ENCODE measurements around the gene AKAP6. TPM values are rescaled to one million over a fixed set of nuclear protein-coding genes. Genes with fewer than 3 reads are reported as not detected.

The AKAP6 gene
- total RNA-seq, 1 experiment from 2014 or later = 1.1 TPM

DNA sequence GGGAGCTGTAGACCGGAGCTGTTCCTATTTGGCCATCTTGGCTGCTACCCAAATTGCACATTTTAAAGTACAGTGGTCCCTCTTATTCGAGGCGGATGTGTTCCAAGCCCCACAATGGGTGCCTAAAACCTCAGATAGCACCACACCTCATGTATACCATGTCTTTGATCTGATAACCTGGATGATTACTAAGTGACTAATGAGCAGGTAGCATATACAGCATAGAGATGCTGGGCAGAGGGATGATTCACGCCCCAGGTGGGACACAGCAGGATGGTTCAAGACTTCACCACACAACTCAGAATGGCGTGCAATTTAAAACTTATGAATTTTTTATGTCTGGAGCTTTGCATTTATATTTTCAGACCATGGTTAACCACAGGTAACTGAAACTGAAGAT is 255.0 kb downstream of the AKAP6 start:
- no peaks in the 10 kb centered on the region for H3K27me3 Mint-ChIP-seq (ENCODE audit: low read depth)
- Histone ChIP-seq H3K23ac (ENCODE audit: insufficient read length, low read depth, low read length) (no peak overlapping the region), H3K9me3 (ENCODE audit: control insufficient read depth, low read depth, low read length) (peaks cover 11% of the 10 kb centered on the region), H3K4me2 (ENCODE audit: insufficient read depth, insufficient read length, low read length) (no peak overlapping the region), H2BK15ac (ENCODE audit: low read depth, low read length) (no peak overlapping the region), H3K79me1 (ENCODE audit: insufficient read depth, low read depth, low read length, poor library complexity, severe bottlenecking) (no peaks in the 10 kb centered on the region), H3K14ac (ENCODE audit: insufficient read depth, low read length) (no peak overlapping the region), H3T11ph (ENCODE audit: low read length) (no peak overlapping the region), H3K23me2 (ENCODE audit: insufficient read length, low read depth, low read length, poor library complexity, severe bottlenecking) (no peaks in the 10 kb centered on the region), H4K20me1 (ENCODE audit: control insufficient read depth, insufficient read depth, insufficient read length) (no peaks in the 10 kb centered on the region), H3K4ac (ENCODE audit: low read depth, low read length) (no peak overlapping the region), H4K8ac (replicated peaks; ENCODE audit: insufficient read length, low read depth, low read length) (no peak overlapping the region), H4K91ac (ENCODE audit: insufficient read length, low read depth, low read length) (no peak overlapping the region), H3K56ac (ENCODE audit: insufficient read length, low read depth, low read length) (no peak overlapping the region), H3K4me1 (ENCODE audit: insufficient read depth, low read length) (no peaks in the 10 kb centered on the region), H3K9ac (ENCODE audit: extremely low read depth, insufficient read length, low read length) (no peak overlapping the region), H2BK20ac (ENCODE audit: low read depth, low read length, poor library complexity, severe bottlenecking) (no peak overlapping the region), H2BK12ac (ENCODE audit: insufficient read length, low read depth, low read length) (no peak overlapping the region), H2BK120ac (ENCODE audit: low read depth, low read length, poor library complexity, severe bottlenecking) (no peak overlapping the region), H2AK5ac (ENCODE audit: insufficient read length, low read length) (no peak overlapping the region), H4K5ac (ENCODE audit: insufficient read length, low read depth, low read length) (no peak overlapping the region), H3K27me3 (ENCODE audit: insufficient read depth, low read length) (no peaks in the 10 kb centered on the region), H3K79me2 (ENCODE audit: insufficient read depth, low read length) (no peaks in the 10 kb centered on the region), H3K27ac (ENCODE audit: insufficient read length, low read depth, low read length) (no peak overlapping the region), H2BK5ac (ENCODE audit: insufficient read length, low read length) (no peak overlapping the region), H3K18ac (ENCODE audit: insufficient read length, low read depth, low read length) (no peak overlapping the region), H2AFZ (ENCODE audit: low read length) (no peak overlapping the region)
- H3K4me1 Mint-ChIP-seq = no peaks in the 10 kb centered on the region
- TF ChIP-seq, protein P1, sequence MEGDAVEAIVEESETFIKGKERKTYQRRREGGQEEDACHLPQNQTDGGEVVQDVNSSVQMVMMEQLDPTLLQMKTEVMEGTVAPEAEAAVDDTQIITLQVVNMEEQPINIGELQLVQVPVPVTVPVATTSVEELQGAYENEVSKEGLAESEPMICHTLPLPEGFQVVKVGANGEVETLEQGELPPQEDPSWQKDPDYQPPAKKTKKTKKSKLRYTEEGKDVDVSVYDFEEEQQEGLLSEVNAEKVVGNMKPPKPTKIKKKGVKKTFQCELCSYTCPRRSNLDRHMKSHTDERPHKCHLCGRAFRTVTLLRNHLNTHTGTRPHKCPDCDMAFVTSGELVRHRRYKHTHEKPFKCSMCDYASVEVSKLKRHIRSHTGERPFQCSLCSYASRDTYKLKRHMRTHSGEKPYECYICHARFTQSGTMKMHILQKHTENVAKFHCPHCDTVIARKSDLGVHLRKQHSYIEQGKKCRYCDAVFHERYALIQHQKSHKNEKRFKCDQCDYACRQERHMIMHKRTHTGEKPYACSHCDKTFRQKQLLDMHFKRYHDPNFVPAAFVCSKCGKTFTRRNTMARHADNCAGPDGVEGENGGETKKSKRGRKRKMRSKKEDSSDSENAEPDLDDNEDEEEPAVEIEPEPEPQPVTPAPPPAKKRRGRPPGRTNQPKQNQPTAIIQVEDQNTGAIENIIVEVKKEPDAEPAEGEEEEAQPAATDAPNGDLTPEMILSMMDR (conservative IDR thresholded peaks at IDR 0.05) = no peak
- WGBS (ENCODE audit: extremely low coverage, insufficient read length, low lambda C conversion rate) = no CpG with 5 or more reads among the region's 5 CpGs
- peaks cover 37 to 48% of the 10 kb centered on the region in 2 experiments for H3K9me3 Mint-ChIP-seq
- no peak for DNase-seq
- peaks cover 7 to 29% (median 13%) of the 10 kb centered on the region in 3 experiments for H3K36me3 Mint-ChIP-seq (ENCODE audit: insufficient read depth in 1 of 3, low read depth in 3 of 3)
- no peak overlapping the region for H3K4me3 Mint-ChIP-seq
- H3K27ac Mint-ChIP-seq = no peak overlapping the region

Measured in H9 (cell line).